Measurements from ENCODE around the gene EGFL7.

DNA sequence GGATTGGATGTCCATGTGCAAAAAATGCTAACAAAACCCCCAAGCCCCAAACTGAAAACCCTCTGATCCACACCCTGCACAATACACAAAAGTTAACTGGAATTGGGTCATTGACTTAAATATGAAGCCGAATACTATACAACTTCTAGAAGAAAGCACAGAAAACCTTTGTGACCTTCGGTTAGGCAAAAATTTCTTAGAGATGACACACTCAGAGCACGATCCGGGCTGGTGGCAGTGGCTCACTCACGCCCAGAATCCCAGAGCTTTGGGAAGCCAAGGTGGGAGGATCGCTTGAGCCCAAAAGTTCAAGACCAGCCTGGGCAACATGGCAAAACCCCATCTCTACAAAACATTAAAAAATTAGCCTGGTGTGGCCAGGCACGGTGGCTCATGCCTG is 47.8 kb downstream of the EGFL7 start:
- TF ChIP-seq CTCF (IDR thresholded peaks at IDR 0.05) = no peak
- TF ChIP-seq POLR2AphosphoS5 (IDR thresholded peaks at IDR 0.05) = no peak

All from gastroesophageal sphincter (tissue), 3 donors.